ENCODE measurements around the gene ATP5PB.

DNA sequence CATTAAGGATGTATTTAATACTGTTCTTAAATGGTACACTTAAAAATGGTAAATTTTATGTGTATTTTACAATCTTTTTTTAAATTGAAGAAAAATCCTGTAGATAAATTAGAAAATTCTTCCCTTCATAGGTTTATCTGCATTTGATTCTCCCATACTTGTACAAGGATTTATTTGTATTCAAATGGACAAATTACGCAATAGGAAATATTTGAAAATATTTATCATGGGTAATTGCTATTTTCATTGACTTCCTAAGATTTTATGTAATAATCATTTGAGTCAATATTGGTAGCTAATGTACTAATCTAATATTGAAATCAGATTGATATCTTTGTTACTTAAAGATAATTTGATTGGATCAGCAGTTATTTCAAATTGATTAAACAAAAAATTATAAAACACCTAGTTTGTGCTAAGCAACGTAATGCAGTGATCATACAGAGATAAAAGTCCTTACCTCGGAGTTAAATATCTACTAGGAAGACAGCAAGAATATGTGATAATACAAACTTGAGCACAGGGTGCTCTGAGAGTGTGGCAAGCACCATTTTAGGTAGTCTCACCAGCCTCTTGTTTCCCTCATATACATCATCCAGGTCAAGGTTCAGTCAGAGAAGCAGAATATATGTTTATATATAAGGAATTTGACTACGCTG, 13.2 kb downstream of the ATP5PB start:
- TF ChIP-seq CTCF (conservative IDR thresholded peaks at IDR 0.05), result no peak
- no peak for TF ChIP-seq ZFX (IDR thresholded peaks at IDR 0.05)

Measured in C4-2B (cell line).